Stomach (tissue), 9 donors: ENCODE results near the gene ZNF14. TPM values are rescaled to one million over a fixed set of nuclear protein-coding genes. Genes with fewer than 3 reads are reported as not detected.

Experiments used
- DNase-seq, 2 donors: peaks; one replicate each; pipeline versions ENCODE4 v3.0.0 to v3.0.0-alpha.2; 2013 to 2019
- H3K27ac ChIP-seq, 5 donors: fragments of 200-600 bp in 4 of 5; sonication (generic) in 4 of 5; one replicate each; pipeline ENCODE4 v1.5.1; 2013 to 2019; ENCODE audit warnings: mild to moderate bottlenecking in 1 of 5, moderate library complexity in 1 of 5
- H3K27me3 ChIP-seq, 3 donors: fragments of 200-600 bp; sonication (generic); one replicate each; pipeline ENCODE4 v1.5.1; 2017 to 2019; ENCODE audit warnings: mixed run types in 1 of 3
- H3K36me3 ChIP-seq, 4 donors: fragments of 200-600 bp; sonication (generic); 1 replicate in 3 of 4; 2 replicates in 1 of 4; pipeline ENCODE4 v1.5.1; 2016 to 2019
- H3K4me1 ChIP-seq, 4 donors: fragments of 200-600 bp; sonication (generic); one replicate each; pipeline ENCODE4 v1.5.1; 2016 to 2019
- H3K4me3 ChIP-seq, 4 donors: fragments of 200-600 bp; sonication (generic) in 3 of 4; one replicate each; pipeline ENCODE4 v1.5.1; 2016 to 2019; ENCODE audit warnings: mild to moderate bottlenecking in 1 of 4
- H3K9me3 ChIP-seq, 4 donors: fragments of 200-600 bp; sonication (generic); one replicate each; pipeline ENCODE4 v1.5.1; 2016 to 2019
- EP300 ChIP-seq: sonication (generic); formaldehyde crosslinking; IDR thresholded peaks from one replicate; pipeline ENCODE4 v1.6.1; 2017; ENCODE audit warnings: antibody characterized with exemption
- POLR2A ChIP-seq, 4 donors: fragments of 450-650 bp; IDR thresholded peaks; one replicate each; pipeline ENCODE4 v1.6.1; 2016; ENCODE audit warnings: antibody characterized with exemption in 4 of 4, control low read depth in 2 of 4, mild to moderate bottlenecking in 1 of 4, moderate library complexity in 1 of 4
- POLR2AphosphoS5 ChIP-seq, 3 donors: sonication (generic); formaldehyde crosslinking; IDR thresholded peaks; one replicate each; pipeline ENCODE4 v1.6.1; 2016; ENCODE audit warnings: antibody characterized with exemption in 3 of 3
- WGBS, 5 donors: extraction: QIAGEN DNeasy Blood & Tissue Kit in 3 of 5; methylation state at CpG; one replicate each; pipeline versions ENCODE4 v1.1.5 to v1.1.7; 2013 to 2018; 5-methylcytosine and 5-hydroxymethylcytosine counted together
- intact Hi-C: fragments of 100-400 bp; cut with DNase I; formaldehyde crosslinking; loops from one replicate; pipeline ENCODE4 v1.15.1; 2023; ENCODE audit warnings: low total_unique reads
- polyA plus RNA-seq, 3 donors: library from polyadenylated mRNA; stranded (reverse); fragments of 200-250 nt; gene quantifications; one replicate each; pipeline ENCODE4 v1.2.3, GENCODE V29; 2013
- small RNA-seq, 4 donors: library from RNA; depleted of rRNA; stranded (forward); fragments of <200 nt; gene quantifications; one replicate each; pipeline ENCODE3, GENCODE V24; 2016
- total RNA-seq, 5 donors: library from RNA; depleted of rRNA; stranded (reverse); fragments of >200 nt; gene quantifications; one replicate each; pipeline versions ENCODE4 v1.1.0 to v1.2.3, GENCODE V29; 2014 to 2016
- TF ChIP-seq, protein P1 (sequence below), 7 experiments: fragments of 450-650 bp in 4 of 7; fragments of 200-600 bp in 3 of 7; sonication (generic) in 3 of 7; IDR thresholded peaks; one replicate each; pipeline ENCODE4 v1.5.1; 2016 to 2019; ENCODE audit warnings: antibody characterized with exemption in 7 of 7, control low read depth in 2 of 7, mild to moderate bottlenecking in 1 of 7
- donor health status: healthy with polysubstance abuse.
- donor health status: Bipolar disorder and iron deficiency.
- donor health status: healthy.

ZNF14 gene
- total and polyA plus RNA-seq, 8 donors: 0.29 to 13.2 (median 4.3) TPM

GRCh38 chr19:19661141-19661674, 71.7 kb downstream of the ZNF14 start:
- no peak for TF ChIP-seq EP300
- TF ChIP-seq POLR2A (IDR thresholded peaks at IDR 0.05): no peak
- no peak for TF ChIP-seq POLR2AphosphoS5 (IDR thresholded peaks at IDR 0.05)
- TF ChIP-seq, protein P1, sequence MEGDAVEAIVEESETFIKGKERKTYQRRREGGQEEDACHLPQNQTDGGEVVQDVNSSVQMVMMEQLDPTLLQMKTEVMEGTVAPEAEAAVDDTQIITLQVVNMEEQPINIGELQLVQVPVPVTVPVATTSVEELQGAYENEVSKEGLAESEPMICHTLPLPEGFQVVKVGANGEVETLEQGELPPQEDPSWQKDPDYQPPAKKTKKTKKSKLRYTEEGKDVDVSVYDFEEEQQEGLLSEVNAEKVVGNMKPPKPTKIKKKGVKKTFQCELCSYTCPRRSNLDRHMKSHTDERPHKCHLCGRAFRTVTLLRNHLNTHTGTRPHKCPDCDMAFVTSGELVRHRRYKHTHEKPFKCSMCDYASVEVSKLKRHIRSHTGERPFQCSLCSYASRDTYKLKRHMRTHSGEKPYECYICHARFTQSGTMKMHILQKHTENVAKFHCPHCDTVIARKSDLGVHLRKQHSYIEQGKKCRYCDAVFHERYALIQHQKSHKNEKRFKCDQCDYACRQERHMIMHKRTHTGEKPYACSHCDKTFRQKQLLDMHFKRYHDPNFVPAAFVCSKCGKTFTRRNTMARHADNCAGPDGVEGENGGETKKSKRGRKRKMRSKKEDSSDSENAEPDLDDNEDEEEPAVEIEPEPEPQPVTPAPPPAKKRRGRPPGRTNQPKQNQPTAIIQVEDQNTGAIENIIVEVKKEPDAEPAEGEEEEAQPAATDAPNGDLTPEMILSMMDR (IDR thresholded peaks at IDR 0.05): no peak
- H3K27me3 ChIP-seq: no peaks in the 10 kb centered on the region
- no peak overlapping the region for H3K27ac ChIP-seq
- H3K4me1 ChIP-seq: peaks cover 10 to 32% (median 25%) of the 10 kb centered on the region in 4 donors
- intact Hi-C loops: no loop called here
- no peaks in the 10 kb centered on the region for H3K9me3 ChIP-seq
- H3K4me3 ChIP-seq: peak overlapping the region in 2 of 4 donors; percentile 94 to 99
- 81 to 91% (median 88%) methylated on average over 10 of the region's 10 CpGs for WGBS, 5 donors
- peaks cover 31 to 41% (median 39%) of the 10 kb centered on the region in 4 donors for H3K36me3 ChIP-seq
- DNase-seq: peak in 1 of 2 donors; percentile 10

Small RNA genes within 50 kb of the gene (small RNA-seq; reads per million reads assigned to genes)
- gene AC011458.2 (0 reads per million in 4 donors), gene AC011477.5 (0 reads per million in 4 donors)

Other genes starting within 250 kb of the ZNF14 start
- 10 to 100 TPM in 1 of 5 donors, 1 to 10 TPM in 3, not detected in 1; 2.0 to 31.7 (median 5.6) TPM for gene TSSK6, start 217.6 kb downstream of the ZNF14 start, total RNA-seq
- 1 to 10 TPM in 1 of 3 donors, under 1 TPM in 2; 0.93 to 2.0 (median 0.93) TPM for gene TSSK6, start 217.6 kb downstream of the ZNF14 start, polyA plus RNA-seq
- 100 to 1,000 TPM in 1 of 5 donors, 10 to 100 TPM in 4; 24.5 to 204 (median 71.4) TPM for gene NDUFA13, start 216.9 kb downstream of the ZNF14 start, total RNA-seq
- 100 to 1,000 TPM; 258 to 367 (median 300) TPM for gene NDUFA13, start 216.9 kb downstream of the ZNF14 start, polyA plus RNA-seq
- 100 to 1,000 TPM in 1 of 5 donors, 1 to 10 TPM in 1, under 1 TPM in 3; 0.43 to 117 (median 0.92) TPM for gene YJEFN3, start 204.2 kb downstream of the ZNF14 start, total RNA-seq
- gene YJEFN3, start 204.2 kb downstream of the ZNF14 start, polyA plus RNA-seq: 10 to 100 TPM in 1 of 3 donors, 1 to 10 TPM in 2; 4.9 to 14.5 (median 5.2) TPM
- 1 to 10 TPM in 1 of 5 donors, under 1 TPM in 2, not detected in 2; under 0.01 to 1.4 (median 0.73) TPM for gene CILP2, start 194.8 kb downstream of the ZNF14 start, total RNA-seq
- gene CILP2, start 194.8 kb downstream of the ZNF14 start, polyA plus RNA-seq: under 1 TPM in 1 of 3 donors, not detected in 2; 0.05 TPM
- 10 to 100 TPM in 2 of 5 donors, 1 to 10 TPM in 2, not detected in 1; 2.0 to 60.7 (median 17.5) TPM for gene PBX4, start 114.4 kb downstream of the ZNF14 start, total RNA-seq
- 1 to 10 TPM; 2.9 to 4.9 (median 2.9) TPM for gene PBX4, start 114.4 kb downstream of the ZNF14 start, polyA plus RNA-seq
- gene LPAR2, start 104.9 kb downstream of the ZNF14 start, total RNA-seq: 100 to 1,000 TPM in 1 of 5 donors, 10 to 100 TPM in 2, 1 to 10 TPM in 2; 4.1 to 156 (median 25.9) TPM
- 10 to 100 TPM; 14.4 to 23.0 (median 15.0) TPM for gene LPAR2, start 104.9 kb downstream of the ZNF14 start, polyA plus RNA-seq
- gene GMIP, start 89.5 kb downstream of the ZNF14 start, total RNA-seq: 10 to 100 TPM in 4 of 5 donors, 1 to 10 TPM in 1; 5.3 to 96.2 (median 35.0) TPM
- 10 to 100 TPM in 2 of 3 donors, 1 to 10 TPM in 1; 5.2 to 11.9 (median 10.3) TPM for gene GMIP, start 89.5 kb downstream of the ZNF14 start, polyA plus RNA-seq
- 100 to 1,000 TPM in 3 of 5 donors, 10 to 100 TPM in 2; 30.1 to 451 (median 204) TPM for gene ATP13A1, start 69.4 kb downstream of the ZNF14 start, total RNA-seq
- gene ATP13A1, start 69.4 kb downstream of the ZNF14 start, polyA plus RNA-seq: 10 to 100 TPM; 17.3 to 35.4 (median 25.1) TPM
- 1 to 10 TPM; 2.2 to 8.8 (median 3.0) TPM for gene ZNF101, start 64.3 kb downstream of the ZNF14 start, total RNA-seq
- 1 to 10 TPM; 5.5 to 9.1 (median 7.2) TPM for gene ZNF101, start 64.3 kb downstream of the ZNF14 start, polyA plus RNA-seq
- gene ZNF506, start 88.6 kb upstream of the ZNF14 start, total RNA-seq: 10 to 100 TPM; 11.7 to 93.7 (median 61.7) TPM
- gene ZNF506, start 88.6 kb upstream of the ZNF14 start, polyA plus RNA-seq: 1 to 10 TPM; 3.4 to 5.5 (median 4.8) TPM
- gene ZNF253, start 132.8 kb upstream of the ZNF14 start, total RNA-seq: 10 to 100 TPM in 3 of 5 donors, 1 to 10 TPM in 2; 7.1 to 32.1 (median 12.7) TPM
- gene ZNF253, start 132.8 kb upstream of the ZNF14 start, polyA plus RNA-seq: 1 to 10 TPM; 2.4 to 5.2 (median 3.9) TPM
- gene ZNF93, start 167.8 kb upstream of the ZNF14 start, total RNA-seq: 1 to 10 TPM in 2 of 5 donors, under 1 TPM in 1, not detected in 2; 0.45 to 9.2 (median 7.4) TPM
- 1 to 10 TPM; 2.3 to 3.1 (median 2.3) TPM for gene ZNF93, start 167.8 kb upstream of the ZNF14 start, polyA plus RNA-seq